NCI-H2171 treated with DMSO at 0.1 percent for 48 hours (cell line): ENCODE results near the gene HLA-E.
A peak's percentile ranks its signal among the peaks of the same experiment; 100 is the strongest.
"Not testable (repeated sequence)": the region's sequence is repeated elsewhere in the genome, so short reads cannot be mapped to it uniquely, and the experiment has no call there.

Experiments used
- DNase-seq: peaks from one replicate; lab custom pipeline; 2025; lab: John Stamatoyannopoulos, UW

The HLA-E gene

DNA sequence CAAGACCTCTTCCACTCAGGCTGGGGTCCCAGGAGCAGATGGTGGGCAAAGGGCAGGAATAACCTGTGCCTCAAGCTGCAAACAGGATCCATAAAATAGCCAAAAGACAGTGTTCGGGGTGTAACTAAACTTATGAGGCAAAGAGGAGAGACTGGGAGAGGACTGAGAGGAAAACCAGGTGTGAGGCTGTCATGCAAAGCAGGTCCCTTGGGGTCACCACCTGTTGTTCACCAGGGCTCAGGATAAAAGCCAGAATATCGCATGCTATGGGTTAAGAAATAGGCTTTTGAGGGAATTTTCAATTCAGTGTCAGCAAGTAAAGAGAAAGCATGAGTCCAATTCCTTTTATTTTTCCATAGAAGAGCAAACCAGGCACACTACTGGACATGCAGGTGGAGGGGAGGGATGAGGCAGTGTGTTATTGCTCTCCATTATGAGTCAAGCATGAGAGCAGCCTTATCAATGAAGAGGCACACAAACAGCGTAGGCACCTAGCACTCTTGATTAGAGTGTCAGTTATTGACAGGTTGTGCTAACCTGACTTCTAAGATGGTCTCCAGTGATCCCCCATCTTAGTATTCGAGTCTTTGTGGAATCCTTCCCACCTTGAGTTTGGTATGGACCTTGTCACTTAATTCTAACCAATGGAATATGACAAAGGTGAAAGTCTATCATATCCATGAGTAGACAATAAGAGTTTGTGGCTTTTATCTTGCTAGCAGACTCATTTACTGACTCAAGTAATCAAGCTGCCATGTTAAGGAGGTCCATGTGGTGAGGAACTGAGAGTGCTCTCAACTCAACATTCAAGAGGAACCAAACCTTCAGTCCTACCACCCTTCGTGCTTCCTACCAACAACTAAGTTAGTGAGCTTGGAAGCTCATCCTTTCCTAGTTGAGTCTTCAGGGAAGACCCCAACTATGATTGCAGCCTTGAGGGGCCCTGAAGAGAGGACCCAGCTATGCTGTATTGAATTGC is 18.8 kb downstream of the HLA-E start:
- peak; percentile 17 for DNase-seq

DNA sequence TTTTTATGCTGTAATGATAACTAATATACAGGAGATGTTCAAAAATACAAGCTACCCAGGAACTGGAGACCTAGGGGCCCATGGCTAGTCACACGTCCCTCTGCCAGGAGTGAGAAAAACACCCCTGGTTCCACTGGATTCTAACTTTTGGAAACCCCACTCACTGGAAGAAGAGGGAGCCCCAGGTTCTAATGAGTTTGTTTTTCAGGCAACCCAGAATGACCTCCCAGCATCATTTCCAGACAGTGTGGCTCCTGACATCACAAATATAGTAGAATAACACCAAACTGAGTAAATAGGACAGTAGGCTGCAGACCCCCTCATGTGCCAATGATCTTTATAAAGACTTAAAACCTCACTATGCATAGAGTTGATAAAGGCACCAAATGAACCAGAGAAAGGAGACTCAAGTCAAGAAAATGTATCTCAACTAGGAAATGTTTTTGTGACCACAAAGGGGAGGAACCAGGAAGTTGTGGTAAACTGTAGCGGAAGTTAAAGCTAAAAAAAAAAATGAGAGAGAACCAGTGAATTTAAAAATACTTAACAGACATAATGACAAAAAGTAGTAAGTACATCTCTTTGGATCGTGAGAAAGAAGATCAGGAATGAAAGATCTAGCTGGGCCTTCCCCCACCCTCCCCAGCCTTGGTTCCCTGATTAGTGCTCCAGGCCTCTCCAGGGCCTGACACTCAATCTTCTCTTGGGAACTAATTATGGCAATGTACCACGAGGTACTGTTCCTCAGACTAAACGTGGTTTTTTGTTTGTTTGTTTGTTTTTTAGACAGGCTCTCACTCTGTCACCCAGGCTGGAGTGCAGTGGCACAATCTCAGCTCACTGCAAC is 19.8 kb downstream of the HLA-E start:
- peak; percentile 17 for DNase-seq

DNA sequence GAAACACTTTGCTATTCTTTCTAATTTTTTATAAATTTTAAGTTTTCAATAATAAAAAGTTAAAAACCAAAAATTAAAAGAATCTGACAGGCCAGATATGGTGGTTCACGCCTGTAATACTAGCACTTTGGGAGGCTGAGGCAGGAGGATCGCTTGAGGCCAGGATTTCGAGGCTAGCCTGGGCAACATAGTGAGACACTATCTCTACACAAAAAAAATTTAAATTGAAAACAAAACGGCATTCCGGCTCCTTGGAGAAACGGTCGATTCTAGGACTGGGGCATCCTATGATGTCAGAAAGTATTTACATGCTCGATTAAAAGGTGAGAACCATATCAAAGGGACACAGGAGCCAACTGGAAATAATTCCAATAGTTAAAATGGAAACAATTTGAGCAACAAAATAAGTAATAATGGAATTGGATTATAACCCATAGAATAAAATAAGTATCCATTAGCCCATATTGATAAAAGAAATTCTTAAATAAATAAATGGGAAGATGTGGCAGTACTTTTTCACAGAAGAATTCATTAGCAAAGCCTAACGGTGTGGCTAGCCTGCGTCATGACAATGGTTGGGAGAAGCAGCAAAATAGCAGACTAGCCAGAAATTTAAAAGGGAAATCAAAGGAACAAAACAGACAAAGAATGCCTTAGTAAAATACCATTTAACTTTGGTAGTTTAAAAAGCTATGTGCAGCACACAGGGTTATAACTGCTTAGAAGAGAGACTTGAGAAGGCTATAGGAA is 21.3 kb downstream of the HLA-E start:
- DNase-seq, result no peak

GRCh38 chr6:30511169-30511546 is 21.8 kb downstream of the HLA-E start:
- no peak for DNase-seq

GRCh38 chr6:30513451-30513850 is 24.1 kb downstream of the HLA-E start:
- DNase-seq, result no peak

DNA sequence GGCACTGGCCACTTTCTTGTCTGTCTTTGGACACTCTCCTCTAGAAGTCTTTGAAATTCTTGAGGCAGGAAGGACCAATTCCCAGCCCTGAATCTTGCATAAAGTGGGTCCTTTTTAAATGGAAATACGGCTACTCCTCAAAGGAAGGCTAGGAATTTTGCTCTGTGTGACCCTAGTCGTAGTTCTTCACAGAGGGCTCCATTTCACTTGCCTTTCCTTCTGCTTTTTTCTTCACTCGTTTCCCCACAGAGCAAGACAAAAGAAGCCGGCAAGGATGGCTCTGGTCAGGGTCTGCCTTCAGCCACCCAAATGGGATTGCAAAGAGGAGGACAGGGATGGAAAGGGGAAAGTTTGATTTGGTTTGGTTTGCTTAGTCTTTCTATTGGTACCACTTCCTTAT is 25.8 kb downstream of the HLA-E start:
- DNase-seq, result no peak

GRCh38 chr6:30515944-30516753 is 26.8 kb downstream of the HLA-E start:
- peak; percentile 92 for DNase-seq

- not testable (repeated sequence) for DNase-seq
Measured at GRCh38 chr6:30516754-30517076, 27.4 kb downstream of the HLA-E start.

- DNase-seq, result not testable (repeated sequence)
Measured at GRCh38 chr6:30517767-30518504, 28.6 kb downstream of the HLA-E start.

- not testable (repeated sequence) for DNase-seq
Measured at GRCh38 chr6:30518505-30519145, 29.3 kb downstream of the HLA-E start.

DNA sequence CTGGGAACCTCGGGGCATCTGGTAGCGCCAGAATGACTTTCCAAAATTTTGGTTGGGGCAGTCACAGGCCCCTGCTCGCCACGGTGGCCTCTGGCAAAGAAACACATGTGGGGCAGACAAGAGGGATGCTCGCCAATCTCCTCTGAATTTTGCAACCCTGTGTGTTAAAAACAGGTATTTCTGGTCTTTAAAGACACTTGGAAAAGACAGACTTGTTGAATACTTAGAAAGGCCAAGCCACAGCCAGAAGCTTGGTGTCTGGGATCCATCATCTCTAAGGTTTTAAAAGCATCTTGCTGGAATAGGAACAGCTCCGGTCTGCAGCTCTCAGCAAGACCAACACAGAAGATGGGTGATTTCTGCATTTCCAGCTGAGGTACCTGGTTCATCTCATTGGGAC is 31.2 kb downstream of the HLA-E start:
- DNase-seq, result no peak

DNA sequence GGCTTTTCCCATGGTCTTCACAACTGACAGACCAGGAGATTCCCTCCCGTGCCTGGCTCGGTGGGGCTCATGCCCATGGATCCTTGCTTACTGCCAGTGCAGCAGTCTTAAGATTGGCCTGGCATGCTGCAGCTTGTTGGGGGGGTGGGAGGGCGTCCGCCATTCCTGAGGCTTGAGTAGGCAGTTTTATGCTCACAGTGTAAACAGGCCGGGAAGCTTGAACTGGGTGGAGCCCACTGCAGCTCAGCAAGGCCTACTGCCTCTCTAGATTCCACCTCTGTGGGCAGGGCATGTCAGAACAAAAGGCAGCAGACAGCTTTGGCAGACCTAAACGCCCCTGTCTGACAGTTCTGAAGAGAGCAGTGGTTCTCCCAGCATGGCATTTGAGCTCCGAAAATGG is 31.8 kb downstream of the HLA-E start:
- DNase-seq, result not testable (repeated sequence)

DNA sequence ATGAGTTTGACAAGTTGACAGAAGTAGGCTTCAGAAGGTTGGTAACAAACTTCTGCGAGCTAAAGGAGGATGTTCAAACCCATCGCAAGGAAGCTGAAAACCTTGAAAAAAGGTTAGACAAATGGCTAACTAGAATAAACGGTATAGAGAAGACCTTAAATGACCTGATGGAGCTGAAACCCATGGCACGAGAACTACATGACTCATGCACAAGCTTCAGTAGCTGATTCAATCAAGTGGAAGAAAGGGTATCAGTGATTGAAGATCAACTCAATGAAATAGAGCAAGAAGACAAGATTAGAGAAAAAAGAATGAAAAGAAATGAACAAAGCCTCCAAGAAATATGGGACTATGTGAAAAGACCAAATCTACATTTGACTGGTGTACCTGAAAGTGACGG is 32.6 kb downstream of the HLA-E start:
- not testable (repeated sequence) for DNase-seq

GRCh38 chr6:30526444-30526843 is 37.1 kb downstream of the HLA-E start:
- not testable (repeated sequence) for DNase-seq

DNA sequence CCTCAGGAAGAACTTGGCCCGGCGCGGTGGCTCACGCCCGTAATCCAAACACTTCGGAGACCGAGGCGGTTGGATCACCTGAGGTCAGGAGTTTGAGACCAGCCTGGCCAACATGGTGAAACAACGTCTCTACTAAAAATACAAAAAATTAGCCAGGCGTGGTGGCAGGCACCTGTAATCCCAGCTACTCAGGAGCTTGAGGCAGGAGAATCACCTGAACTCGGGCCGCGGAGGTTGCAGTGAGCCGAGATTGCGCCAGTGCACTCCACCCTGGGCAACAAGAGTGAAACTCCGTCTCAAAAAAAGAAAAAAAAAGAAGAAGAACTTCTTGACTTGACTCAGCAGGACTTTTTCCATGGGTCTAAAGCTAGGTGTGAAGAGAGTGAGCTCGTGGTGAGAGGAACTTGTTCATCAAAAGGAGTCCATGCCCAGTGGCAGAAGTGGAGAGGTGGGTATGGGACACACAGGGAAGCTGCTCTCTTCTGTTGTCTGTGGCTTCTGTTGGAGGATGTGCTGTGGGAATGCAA is 40.1 kb downstream of the HLA-E start:
- not testable (repeated sequence) for DNase-seq

DNA sequence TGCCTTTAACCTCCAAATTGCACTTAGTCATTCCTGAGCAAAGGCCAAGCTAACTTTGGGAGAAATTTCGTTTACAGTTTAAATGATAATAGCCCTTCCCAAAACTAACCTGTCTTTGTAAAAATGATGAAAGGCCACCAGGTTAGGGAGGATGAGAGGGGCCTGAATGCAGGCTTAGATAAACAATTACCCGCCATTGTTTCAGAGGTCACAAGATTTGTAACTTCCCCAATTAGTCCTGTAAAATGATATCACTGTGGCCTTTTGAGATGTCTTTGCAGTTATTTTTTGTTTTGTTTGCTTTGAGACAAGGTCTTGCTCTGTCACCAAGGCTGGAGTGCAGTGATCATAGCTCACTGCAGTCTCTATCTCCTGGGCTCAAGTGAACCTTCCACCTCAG is 40.7 kb downstream of the HLA-E start:
- DNase-seq, result no peak

DNA sequence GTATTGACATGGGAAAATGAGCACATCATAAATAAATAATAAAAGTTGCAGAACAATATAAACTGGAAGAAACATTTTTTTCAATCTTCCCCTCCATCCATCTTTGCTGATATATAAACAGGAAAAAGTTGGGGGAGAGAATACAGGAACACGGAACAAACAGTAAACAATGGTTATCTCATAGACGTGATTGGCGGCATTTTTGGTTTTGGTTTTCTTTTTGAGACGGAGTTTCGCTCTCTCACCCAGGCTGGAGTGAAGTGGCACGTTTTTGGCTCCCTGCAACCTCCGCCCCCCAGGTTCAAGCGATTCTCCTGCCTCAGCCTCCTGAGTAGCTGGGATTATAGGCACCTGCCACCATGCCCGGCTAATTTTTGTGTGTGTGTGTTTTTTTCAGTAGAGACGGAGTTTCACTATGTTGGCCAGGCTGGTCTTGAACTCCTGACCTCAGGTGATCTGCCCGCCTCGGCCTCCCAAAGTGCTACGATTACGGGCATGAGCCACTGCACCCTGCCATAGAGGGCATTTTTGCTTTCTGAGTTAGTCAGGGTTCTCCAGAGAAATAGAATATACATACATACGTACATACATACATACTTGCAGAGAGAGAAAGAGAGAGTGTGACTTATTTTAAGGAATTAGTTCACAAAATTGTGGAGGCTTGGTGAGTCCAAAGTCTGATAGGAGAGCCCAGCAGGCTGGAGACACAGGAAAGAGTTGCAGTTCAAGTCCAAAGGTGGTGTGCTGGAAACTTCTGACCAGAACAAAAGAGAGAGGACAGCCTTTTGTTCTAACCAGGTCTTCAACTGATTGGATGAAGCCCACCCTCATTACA is 44.4 kb downstream of the HLA-E start:
- DNase-seq, result no peak

DNA sequence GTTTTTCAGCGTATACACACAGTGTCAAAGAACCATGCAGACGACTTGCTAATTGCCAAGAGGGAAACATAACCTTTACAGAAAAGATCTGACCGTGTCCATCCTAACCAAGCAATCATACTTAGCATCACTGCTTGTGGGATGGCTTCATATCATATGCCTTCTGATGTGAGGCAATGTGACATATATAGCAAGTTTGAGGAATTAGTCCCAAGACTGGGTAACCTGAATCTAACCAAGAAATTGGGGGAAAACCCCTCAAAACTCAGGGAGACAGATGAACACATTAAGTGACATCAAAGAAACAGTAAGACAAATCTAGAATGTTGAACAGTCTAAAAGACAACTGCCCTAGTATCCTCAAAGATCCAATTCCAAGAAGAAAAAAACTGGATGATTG is 48.6 kb downstream of the HLA-E start:
- DNase-seq, result no peak
